GM18519 (cell line): ENCODE data around the gene SLC7A14.

ENCODE experiments used
- ATAC-seq: cut with Tn5 transposase; IDR thresholded peaks from one replicate; pipeline ENCODE4 v1.9.1; 2021; ENCODE audit warnings: mild to moderate bottlenecking, moderate library complexity; ENCODE audit not compliant: unreplicated experiment, low FRiP score

SLC7A14 gene

GRCh38 chr3:170585937-170586310 lies at the start of gene SLC7A14:
Gene SLC7A14 (minus strand): TSS chr3:170586075. CDS start chr3:170526936, 59,139 bp downstream.
- ATAC-seq, result no peak

DNA sequence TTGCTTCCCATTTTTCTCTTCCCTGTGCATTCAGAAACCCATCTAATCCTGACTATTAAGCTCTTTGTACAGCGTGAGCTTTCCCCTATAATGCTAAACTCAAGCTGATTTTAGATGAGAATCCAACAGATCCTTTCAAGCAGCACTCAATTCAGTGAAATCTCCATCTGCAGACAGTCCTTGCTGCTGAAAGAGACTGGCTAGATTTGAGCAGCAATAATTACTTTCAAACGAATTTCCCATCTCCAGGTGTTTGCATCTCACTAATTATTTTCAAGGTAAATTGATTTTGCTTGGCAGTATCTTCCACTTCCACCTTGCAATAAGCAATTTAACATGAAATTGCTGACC lies 49.5 kb upstream of the SLC7A14 start:
- ATAC-seq, result no peak

DNA sequence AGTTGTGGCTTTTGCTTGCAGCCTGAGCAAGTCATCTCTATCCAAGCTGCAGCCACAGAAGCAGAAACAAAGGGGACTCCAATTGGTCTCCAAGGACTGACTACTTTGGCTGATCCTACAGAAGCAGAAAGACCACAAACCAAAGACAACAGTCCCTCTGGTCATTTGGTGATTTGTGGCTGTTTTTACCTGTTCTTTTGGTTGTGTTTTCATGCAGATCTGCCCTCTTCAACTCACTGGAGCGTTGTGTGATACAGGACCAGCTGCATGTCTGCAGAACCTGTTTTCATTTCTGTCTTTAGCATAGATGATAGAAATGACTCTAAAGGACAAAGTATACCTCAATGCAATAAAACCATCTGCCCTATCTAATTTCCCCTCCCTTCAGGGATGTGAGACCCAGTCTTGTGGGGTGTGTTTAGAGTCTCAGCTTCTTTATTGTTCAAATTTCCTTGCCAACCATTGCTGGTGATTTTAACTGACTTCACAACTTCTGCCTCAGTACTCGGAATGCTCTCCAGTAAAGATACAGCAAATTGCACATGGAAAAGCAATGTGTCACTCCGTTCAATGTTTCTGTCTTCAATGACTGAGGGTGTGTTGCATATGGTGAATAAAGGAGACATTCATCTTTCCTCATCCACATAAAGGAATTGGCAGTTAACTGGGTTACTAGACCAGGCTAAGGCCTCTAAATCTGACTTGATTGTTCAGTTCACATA lies 48.9 kb upstream of the SLC7A14 start:
- ATAC-seq, result peak; percentile 53

- ATAC-seq, result no peak
These were observed 47.7 kb upstream of the SLC7A14 start for GRCh38 chr3:170633573-170633972.

- ATAC-seq, result peak; percentile 82
These were observed 46.9 kb upstream of the SLC7A14 start for GRCh38 chr3:170632780-170633179.

GRCh38 chr3:170631755-170632488 lies 46.0 kb upstream of the SLC7A14 start:
- ATAC-seq, result no peak

DNA sequence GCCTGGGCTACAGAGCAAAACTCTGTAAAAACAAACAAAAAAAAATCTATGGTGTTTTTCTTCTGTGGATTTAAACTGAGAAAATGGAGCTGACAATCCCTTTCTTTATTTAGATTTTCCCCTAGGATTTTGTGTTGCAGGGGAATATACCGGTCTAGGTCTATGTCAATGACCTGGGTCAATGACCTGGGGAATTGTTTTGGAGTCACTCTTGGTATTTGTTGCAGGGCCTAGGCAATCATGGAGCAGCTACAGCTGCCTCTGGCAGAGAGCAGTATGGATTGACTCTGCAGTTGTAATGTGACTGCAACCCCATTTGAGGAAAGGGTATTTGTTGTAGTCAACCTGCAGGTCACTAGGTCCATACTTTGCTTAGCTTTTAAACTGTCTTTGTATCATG lies 37.6 kb upstream of the SLC7A14 start:
- ATAC-seq, result no peak

DNA sequence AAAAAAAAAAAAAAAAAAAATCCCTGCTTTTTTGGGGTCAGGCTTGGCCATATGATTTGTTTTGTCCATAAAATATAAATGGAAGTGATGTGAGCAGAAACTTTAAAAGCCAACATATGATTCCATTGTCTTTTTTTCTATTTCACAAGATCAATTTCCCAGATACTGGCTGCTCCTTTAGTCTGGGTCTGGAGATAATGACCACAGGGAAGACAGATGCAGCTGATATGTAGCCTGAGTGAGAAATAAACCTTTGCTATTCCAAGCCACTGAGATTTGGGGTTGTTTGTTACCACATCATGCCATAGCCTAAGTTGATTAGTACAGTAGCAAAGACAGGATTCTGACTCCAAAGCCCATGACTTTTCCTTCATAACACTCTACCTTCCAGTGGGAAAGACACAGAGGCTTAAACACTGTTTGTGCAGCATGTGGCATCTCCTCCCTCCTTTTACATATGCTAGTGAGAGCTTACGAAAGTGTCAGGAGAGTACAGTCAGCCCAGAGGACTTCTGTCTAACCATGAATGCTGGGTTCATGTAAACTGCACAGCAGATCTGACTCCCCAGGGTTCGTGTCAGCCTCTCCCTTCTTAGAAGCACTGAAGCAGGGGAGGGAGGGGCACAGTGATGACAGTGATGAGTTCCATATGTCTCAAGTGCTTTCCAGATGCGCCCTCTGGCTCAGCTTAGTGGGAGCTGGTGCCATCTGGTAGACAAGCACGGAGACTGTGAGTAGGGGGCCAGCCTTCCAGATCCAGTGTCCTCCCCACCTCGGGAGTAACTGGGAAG lies 36.7 kb upstream of the SLC7A14 start:
- no peak for ATAC-seq

- ATAC-seq, result no peak
These were observed 35.4 kb upstream of the SLC7A14 start for GRCh38 chr3:170621256-170621655.

- no peak for ATAC-seq
These were observed 28.5 kb upstream of the SLC7A14 start for GRCh38 chr3:170614214-170614966.

GRCh38 chr3:170611751-170612150 lies 25.9 kb upstream of the SLC7A14 start:
- no peak for ATAC-seq

GRCh38 chr3:170610321-170610884 lies 24.5 kb upstream of the SLC7A14 start:
- no peak for ATAC-seq

GRCh38 chr3:170608475-170608874 lies 22.6 kb upstream of the SLC7A14 start:
- no peak for ATAC-seq

DNA sequence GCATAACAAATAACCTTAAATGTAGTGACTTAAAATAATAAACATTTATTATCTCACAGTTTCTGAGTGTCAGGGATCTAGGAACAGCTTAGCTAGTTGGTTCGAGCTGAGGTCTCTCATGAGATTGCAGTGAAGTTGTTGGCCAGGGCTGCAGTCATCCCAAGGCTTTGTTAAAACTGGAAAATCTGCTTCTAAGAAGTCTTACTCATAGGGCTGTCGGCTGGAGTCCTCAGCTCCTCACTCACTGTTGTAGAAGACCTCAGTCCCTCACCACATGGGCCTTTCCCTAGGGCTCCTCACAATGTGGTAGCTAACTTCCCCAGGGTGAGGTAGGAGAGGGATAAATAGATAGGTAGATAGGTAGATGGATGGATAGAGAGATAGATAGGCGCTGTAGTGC lies 20.8 kb upstream of the SLC7A14 start:
- ATAC-seq, result no peak

- no peak for ATAC-seq
These were observed 19.6 kb upstream of the SLC7A14 start for GRCh38 chr3:170605490-170605889.

GRCh38 chr3:170603770-170604510 lies 18.1 kb upstream of the SLC7A14 start:
- no peak for ATAC-seq

- ATAC-seq, result no peak
These were observed 16.7 kb upstream of the SLC7A14 start for GRCh38 chr3:170602556-170602955.

DNA sequence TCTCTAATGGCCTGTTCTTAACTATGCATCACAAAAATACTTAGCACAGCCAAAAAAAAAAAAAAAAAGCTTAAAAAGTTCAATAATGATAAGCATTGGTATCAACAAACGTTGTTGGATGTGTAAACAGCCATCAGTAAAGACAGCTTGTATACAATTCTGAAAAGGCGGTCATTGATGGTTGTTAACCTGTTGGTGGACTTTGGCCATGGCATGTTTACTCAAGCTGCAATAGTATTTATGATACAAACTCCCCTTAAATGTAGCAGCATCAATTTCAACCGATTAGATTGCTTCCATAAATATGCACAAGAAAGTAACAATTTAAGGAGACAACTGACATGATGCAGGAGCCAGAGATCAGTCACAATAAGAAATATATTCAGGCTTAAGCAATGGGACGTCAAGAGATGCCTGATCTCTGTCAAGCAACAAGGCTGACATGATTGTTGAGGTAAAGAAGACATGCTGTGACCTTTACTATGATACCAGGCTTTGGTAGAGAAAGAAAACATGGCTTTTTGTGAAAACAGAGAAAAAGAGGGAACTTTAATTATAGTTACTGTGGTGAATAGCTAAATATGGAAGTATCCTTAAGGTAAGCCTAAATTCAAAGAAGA lies 14.2 kb upstream of the SLC7A14 start:
- ATAC-seq, result no peak

- ATAC-seq, result no peak
These were observed 13.2 kb upstream of the SLC7A14 start for GRCh38 chr3:170599091-170599490.
